Astrocyte (in vitro differentiated cells and primary cell): ENCODE measurements around the gene PLCG1.

Source experiments
- CTCF ChIP-seq: IDR thresholded peaks from 2 replicates; pipeline ENCODE4 v1.5.1; 2011; ENCODE audit warnings: low read depth, mild to moderate bottlenecking, inconsistent platforms, low read length, moderate library complexity; ENCODE audit not compliant: insufficient read depth
- EZH2 ChIP-seq: IDR thresholded peaks from 2 replicates; pipeline ENCODE4 v1.6.1; 2012; ENCODE audit warnings: mild to moderate bottlenecking, low read length, inconsistent platforms; ENCODE audit not compliant: insufficient read depth

GRCh38 chr20:41139227-41140093 is 2.1 kb downstream of the PLCG1 start:
- no peak for TF ChIP-seq CTCF
- TF ChIP-seq EZH2 = no peak
